ENCODE measurements around the gene ROS1.
"Not testable (repeated sequence)": the region's sequence is repeated elsewhere in the genome, so short reads cannot be mapped to it uniquely, and the experiment has no call there.

ROS1 gene

DNA sequence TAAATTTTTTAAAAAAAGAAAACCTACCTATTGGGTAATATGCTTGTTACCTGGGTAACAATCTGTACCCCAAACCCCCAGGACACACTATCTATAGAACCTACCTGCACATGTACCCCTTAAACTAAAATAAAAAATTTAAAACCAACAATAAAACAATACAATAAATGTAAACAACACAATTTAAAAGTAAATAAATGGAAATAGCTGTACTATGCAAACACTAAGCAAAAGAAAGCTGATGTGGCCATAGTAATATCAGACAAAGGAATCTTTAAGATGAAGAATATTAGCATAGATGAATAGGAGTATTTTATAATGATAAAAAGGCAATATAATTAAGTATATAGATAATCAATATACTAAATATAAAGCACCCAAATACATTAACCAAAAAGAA is 50.3 kb downstream of the ROS1 start:
- DNase-seq = no peak

DNA sequence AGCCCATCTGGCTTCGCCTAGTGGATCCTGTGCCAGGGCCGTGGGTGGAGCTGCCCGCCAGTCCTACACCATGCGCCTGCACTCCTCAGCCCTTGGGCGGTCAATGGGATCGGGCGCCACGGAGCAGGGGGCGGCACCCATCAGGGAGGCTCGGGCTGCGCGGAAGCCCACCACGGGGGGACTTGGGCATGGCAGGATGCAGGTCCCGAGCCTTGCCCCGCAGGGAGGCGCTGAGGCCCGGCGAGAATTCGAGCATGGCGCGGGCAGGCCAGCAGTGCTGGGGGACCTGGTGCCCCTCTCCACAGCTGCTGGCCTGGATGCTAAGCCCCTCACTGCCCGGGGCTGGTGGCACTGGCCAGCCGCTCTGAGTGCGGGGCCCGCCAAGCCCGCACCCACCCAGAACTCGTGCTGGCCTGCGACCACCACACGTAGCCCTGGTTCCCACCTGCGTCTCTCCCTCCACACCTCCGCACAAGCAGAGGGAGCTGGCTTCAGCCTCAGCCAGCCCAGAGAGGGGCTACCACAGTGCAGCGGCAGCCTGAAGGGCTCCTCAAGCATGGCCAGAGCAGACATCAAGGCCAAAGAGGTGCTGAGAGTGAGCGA is 52.4 kb downstream of the ROS1 start:
- no peak for DNase-seq

DNA sequence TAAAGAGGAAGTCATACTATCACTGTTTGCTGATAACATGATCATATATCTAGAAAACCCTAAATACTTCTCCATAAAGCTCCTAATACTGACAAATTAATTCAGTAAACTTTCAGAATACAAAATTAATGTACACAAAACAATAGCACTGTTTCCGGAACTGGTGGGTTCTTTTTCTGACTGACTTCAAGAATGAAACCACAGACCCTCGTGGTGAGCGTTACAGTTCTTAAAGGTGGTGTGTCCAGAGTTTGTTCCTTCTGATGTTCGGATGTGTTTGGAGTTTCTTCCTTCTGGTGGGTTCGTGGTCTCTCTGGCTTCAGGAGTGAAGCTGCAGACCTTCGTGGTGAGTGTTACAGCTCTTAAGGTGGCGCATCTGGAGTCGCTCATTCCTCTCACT is 53.5 kb downstream of the ROS1 start:
- DNase-seq = not testable (repeated sequence)

DNA sequence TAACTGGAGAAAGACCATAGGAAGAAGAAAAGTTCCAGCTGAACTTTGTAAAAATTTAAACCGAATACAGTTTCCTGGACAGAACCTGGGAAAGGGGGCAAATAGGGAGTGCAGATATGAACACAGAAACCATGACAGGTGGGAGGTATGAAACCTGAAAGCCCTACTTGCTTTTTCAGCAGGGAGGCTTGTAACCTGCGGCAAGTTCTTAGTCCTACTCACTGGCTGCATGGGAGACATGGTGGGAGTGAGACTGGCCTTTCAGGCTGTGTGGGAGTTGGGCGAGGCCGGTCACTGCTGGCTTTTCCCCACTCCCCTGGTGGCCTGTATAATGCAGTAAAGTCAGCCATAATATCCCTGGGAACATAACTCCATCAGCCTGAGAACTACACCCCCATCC is 54.2 kb downstream of the ROS1 start:
- DNase-seq = no peak

DNA sequence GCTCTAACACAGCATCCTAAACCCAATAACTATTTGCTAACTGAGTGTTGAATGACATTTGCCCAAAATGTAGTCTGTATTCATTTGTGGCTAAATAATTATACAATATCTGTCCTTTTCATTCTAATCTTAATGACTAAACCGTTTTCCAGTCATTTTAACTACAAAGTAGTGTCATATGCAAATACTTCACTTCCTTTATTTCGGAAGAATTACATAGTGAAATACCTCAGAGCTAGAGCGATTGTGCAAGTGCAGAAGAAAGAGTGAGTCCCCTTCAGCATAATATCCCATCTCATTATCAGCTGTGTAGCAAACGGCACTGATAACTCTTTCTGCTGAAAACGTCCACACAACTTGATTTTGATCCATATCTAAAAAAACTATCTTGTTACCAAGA is 66.2 kb downstream of the ROS1 start:
- no peak for DNase-seq

DNA sequence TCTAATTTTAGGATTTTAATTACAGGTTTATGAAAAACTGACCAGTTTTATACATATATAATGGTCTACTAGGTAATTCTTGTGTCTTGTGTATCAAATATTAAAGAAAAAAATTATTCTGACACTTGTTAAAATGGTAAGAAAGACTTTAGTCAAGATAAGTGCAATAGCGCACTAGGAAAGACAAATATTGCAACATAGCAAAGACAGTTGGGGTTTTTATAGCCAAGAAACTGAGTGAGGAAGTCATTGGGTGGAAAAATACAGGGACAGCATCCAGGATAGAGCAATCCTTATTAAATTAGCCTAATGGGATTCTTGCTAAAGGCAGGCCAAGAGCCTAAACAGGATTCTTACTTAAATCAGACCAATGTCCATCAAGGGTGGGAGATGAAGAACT is 71.1 kb downstream of the ROS1 start:
- DNase-seq = no peak

DNA sequence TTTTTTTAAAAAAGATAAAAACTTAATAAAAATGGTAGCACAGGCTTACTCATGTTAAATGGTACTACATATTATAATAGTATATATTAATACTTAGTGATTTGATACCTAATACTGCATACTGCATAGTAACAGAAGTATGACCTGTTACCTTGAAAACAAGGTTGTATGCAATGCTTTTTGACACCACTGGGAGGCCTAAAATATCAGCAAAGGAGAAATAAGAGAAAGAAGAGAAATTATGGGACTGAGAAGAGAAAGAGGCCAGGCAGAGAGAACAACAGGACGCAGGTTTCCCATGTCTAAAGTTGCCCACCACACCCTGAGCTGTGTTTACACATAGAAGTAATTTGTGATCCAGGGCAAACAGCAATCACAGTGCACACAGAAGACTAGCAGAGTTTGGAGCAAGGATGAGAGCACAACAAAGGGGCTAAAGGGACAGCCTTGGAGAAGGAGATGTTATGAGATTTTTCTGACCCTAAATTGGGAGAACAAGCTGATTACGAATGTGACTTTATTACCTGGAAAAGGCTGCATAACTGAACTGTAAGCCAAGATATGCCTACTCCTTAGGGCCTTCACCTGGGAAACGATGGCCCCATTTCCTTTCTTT is 73.2 kb downstream of the ROS1 start:
- no peak for DNase-seq

DNA sequence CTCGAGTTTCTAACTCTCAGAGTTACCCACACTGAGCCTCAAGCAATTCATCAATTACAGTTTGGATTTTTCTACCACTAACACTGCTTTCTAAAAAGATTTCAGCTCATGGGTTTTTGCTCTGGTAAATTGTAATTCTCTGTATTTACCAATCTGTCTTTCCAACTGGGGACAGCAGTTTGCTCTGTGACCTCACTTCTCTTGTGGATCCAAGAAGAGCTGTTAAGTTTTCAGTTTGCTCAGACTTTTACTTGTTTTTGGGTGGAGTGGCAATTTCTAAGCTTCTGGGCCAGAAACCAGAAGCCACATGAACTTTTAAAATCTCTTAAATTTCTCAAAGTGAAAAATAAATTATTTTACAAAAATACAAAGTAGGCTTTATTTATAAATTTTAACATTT is 74.2 kb downstream of the ROS1 start:
- no peak for DNase-seq

DNA sequence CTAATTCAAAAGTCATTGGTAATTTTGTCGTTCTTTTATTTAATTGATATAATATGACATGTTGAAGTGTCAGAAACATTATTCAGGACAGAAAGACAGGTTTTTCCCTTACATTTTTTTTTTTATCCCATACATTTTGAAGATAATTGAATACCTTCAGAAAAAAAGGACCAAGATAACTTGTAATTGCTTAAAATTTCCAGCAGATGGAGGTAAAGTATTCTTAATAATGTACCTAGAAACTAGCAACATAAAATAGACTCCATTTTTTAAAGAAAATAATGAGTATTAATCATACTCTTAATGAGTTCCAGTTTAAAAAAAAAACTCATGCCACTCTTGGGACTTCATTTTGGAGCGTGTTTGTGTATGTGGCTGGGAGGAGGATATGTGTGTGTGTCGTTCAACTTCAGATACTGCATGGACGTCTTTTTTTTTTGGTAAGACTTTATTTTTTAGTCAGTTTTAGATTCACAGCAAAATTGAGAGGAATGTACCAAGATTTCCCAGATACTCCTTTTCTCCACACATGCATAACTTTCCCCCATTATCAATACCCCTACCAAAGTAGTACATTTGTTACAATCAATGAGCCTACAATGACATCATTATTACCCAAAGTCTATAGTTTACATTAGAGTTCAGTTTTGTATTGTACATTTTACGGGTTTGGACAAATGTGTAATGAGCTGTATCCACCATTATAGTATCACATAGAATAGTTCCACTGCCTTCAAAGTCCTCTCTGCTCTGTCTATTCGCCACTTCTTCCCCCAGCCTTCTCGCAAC is 79.4 kb downstream of the ROS1 start:
- DNase-seq = no peak

DNA sequence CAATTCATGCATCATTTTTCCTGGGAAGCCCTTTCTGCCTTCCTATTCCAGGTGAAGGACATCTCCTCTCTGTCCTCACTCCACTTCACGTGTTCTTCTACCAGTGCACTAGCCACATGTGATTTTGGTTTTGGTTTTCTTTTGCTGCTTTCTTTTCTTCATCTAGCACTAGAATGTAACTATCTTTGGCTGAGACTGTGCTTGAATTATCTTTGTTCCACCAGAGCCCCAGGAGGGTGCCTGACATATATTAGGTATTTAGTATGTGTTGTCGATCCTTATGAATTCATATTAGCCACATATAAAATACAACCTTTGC is 80.5 kb downstream of the ROS1 start:
- no peak for DNase-seq

DNA sequence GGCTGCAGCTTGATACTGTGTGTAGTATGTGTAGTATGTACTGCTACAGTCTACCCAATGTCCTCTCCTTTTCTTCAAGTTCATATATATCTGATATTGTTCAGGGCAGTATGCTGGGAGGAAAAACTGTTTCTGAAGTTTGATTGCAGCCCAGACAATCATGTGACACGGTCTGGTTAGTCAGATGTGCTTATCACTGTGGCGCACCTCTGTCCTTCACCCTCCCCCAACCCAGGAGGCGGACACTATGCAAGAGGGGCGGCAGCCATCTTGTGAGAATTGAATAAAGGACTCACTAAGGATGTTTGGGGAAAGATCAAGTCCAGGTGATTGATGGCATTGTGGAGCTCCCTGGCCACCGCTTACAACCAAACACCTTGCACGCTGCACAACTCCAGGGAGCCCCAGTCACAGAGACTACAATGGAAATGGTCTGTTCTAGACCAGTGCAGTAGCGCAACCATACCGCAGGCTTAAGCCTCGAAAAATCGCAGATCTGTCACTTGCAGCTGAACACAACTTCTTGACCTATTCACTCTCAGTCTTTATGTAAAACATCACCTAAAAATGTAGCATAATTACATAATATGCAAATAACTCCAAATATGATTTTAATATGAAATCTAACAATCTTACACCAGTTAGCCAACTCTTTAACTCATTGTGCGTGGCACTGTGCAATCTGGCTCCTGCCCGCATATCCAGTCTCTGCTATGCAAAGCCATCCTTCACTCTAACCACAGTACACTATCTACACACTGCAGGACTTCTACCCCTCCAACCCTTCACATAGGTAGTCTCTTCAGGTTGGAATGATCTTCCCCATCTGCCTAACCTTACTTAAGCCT is 81.1 kb downstream of the ROS1 start:
- no peak for DNase-seq

DNA sequence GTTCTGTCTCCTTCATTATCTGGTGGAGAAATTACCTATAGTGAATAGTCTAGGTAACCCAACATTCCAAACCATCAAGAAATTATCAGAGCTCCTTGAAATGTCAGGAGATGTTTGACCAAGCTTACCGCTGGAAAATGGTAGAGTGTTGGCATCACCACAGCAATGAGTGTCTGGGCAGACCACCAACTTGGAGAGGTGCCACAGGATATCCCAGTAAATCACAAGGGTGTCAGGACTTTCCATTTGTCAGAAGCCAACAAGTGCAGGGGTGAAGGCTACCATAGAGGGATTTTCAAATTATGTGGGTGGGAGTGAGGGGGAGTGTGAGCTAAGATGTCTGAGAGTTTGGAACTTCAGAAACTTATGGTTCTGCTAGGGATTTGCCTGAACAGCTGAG is 87.2 kb downstream of the ROS1 start:
- DNase-seq = no peak

DNA sequence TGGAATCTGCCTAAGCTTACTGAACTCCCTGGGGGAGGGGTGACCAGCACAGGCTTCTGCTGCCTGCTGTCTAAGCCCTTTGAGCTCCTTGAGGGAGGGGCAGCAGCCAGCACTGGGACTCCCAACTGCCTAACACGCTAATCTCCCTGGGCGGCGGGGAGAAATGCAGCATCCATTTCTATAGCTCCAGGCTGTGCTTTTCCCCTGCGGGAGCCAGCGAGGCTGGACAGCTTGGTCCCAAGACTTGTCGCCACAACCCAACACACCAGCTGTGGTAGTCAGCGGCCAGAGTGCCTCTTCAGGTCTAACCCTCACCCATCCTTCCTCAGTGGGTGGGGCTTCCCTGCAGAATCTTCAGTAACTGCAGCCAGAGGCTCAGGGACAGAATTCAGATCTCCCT is 95.8 kb downstream of the ROS1 start:
- DNase-seq = no peak

DNA sequence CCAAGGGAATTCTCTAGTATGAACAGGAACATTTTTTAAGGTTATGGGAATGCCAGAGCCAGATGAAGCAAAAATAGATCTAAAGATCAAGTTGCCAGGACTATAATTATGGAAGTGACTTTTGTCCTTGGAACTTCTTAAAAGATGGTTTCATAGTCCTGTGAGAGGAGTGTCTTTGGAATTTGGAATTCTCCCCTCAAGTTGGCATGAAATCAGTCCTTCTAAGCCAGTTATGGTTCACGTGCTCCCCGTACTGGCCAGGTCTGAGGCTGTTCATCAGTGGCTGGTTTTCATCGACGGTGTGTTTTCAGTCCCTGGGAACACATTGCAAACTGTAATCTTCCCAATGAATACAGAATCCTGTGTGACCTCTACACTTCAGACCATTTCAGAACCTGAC is 97.2 kb downstream of the ROS1 start:
- DNase-seq = no peak

DNA sequence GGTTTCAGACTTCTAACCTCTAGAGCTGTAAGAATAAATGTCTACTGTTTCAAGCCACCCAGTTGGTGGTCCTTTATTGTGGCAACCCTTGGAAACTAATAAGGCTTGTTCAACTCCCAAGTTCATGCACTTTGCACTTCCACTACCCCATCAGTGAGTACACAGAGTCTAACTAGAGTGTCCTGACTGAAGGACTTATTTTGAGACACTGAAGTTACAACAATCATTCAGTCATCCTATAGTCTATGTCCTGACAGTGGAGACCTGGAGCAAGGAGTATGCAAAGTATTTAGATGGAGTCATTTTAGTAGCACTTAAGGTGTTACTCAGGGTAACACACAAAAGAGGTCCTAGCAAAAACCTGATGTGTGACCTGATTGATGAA is 97.7 kb downstream of the ROS1 start:
- DNase-seq = no peak

DNA sequence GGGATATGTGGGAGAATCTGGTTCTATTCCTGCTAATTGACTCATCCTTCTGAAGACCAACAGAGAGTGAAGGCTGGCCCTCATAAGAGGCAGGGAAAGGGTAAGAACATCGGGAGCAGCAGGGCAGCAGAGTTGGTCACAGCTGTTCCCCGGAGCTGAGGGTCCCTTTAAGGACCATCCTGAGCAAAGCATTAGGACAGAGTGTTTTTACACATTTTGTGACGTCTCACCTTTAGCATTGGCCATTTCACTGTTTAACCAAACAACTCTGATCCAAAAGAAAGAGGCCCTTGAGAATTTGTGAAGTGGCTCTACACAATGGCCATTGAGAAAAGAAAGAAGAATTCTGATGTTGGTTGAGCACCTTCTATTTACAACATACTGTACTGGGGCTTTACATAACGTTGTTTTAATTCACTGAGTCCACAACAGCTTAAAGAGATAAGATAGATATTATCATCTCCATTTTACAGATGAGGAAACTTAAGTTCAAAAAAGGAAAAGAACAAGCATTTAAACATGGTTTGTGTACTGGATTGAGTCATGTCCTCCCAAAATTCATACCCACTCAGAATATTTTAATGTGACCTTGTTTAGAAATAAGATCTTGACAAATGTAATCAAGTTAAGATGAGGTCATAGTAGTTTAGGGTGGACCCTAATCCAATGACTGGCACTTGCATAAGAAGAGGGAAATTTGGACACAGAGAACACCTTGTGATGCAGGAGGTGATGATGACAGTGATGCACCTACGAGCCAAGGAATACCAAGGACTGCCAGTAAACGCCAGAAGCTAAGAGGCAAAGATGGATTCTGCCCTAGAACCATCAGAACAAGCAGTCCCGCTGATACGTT is 98.4 kb downstream of the ROS1 start:
- no peak for DNase-seq

DNA sequence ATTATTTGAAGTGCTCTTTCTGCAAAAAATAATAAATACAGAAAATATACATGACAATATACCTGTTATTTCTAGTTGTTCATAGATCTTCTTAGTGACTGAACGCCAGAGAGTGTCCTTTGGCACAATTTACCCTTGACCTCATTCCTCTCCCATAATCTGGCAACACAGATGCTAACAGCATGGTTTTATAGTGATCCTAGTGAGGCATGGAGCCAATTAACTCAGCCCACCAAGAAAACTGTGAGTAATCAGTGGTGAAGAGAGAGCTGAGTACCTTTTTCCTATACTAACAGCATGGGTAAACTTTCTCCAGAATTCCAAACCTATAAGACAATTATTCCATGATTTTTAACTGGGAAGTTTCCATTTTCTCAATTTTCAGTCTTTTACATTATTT is 99.3 kb downstream of the ROS1 start:
- DNase-seq = no peak

DNA sequence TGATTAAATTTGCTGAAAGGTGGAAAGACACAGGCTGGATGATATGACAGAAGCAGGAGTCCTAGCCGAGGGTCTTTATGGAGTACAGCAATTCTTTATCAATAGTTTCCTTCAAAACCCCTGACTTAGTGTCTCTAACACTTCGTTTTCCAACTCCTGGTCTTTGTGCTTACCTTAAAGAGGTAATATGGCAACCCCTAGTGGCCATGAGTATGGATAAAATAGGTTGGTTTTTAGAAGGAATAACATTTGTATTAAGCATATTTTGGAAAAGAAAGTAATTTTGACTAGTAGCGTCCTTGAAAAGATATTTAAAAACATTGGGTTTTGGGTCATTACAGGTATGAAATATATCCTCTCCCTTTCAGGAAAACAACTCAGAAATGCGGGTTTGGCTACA is 108.5 kb downstream of the ROS1 start:
- DNase-seq = no peak

DNA sequence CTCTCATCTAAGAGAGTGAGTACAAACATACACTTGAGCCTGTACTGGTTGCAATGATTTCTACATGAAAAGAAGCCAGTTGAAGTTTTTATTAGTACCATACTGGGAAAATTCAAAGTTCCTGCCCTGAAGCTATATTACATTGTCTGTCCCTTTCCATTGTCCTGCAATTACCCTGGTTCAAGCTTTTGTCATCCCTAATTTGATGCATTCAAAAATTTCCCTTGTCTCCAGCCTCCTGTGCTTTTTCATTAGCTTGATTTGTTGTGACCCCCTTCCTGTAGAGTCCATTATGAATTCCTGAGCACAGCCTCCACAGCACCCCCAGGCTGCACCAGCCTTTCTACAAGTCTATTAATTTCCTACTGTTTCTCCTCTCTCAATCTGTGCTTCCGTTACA is 114.0 kb downstream of the ROS1 start:
- no peak for DNase-seq

DNA sequence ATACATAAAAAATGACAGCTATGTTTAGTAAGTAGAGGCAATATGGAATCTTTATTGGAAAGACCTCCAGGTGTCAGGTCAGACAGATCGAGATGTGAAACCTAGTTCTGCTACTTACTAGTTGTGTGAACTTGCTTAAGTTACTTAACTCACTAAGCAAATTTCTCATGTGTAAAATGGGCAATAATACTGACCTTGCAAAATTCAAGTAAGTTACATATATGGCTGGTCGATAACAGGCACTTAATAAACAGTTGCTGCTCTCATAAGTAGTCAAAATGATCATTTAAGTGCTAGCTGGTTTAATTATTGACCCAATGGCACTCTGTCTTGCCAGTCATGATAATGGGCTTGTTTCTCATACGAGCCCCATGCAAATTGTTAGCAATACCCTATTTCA is 114.4 kb downstream of the ROS1 start:
- no peak for DNase-seq

DNA sequence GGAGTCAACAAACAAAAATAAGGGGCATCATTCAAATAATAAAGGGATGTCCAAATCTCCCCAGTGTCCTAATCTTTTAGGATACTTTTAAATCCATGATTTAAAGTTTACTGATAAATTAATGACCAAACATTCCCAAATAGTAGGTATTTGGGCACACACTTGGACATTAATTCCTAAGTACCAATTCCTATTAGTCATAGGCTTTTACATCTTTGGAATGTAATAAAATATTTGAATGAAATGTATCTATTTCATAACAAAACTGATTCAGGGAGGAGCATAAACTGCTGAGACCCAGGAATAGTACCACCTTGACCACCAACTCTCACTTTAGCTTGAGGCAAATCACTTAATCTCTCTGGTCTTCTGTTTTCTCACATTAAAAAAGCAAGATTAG is 116.1 kb downstream of the ROS1 start:
- no peak for DNase-seq

DNA sequence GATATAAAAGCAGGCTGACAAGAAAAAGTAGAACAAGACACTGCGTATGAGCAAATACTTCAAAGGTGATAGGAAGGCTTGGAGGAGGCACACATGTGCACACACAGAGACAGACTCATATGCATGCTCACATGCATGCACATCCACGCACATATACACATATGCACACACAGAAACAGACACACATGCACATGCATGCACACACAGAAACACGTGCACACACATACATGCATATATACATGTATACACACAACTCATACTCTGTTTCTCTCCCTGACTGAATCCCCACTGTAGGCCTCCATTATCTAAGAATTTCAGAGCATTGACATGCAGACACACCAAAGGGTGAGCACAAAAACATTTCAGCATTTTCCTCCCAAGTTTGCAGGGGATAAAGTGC is 116.7 kb downstream of the ROS1 start:
- no peak for DNase-seq

DNA sequence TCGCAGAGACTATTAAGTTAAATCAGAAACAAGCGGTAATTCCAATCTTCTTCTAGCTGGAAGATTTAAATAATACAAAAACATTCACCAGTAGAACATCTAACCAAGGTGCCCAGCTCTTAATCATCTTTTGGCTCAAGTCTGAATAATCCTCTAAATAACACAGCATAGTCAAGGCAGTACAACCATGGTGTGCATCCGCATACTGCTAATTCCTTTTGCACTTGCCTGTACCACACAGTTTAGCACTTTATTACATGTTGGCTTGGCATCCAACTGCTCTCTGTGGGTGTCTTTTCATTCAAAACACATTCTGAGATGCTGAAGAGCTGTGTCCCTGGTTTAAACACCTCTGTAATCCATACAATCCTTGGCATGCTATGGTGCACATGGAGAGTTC is 118.1 kb downstream of the ROS1 start:
- DNase-seq = no peak

Measured in activated CD4-positive, CD25-positive, alpha-beta regulatory T cell treated with anti-CD3 and anti-CD28 coated beads, Interleukin-2, amount 50 U/mL, for 72 hours (primary cell).